HG03460 (cell line): ENCODE results near the gene NANOGP8.

Source experiments
- ATAC-seq: cut with Tn5 transposase; IDR thresholded peaks from one replicate; pipeline ENCODE4 v1.9.1; 2021; ENCODE audit not compliant: unreplicated experiment

Gene NANOGP8

DNA sequence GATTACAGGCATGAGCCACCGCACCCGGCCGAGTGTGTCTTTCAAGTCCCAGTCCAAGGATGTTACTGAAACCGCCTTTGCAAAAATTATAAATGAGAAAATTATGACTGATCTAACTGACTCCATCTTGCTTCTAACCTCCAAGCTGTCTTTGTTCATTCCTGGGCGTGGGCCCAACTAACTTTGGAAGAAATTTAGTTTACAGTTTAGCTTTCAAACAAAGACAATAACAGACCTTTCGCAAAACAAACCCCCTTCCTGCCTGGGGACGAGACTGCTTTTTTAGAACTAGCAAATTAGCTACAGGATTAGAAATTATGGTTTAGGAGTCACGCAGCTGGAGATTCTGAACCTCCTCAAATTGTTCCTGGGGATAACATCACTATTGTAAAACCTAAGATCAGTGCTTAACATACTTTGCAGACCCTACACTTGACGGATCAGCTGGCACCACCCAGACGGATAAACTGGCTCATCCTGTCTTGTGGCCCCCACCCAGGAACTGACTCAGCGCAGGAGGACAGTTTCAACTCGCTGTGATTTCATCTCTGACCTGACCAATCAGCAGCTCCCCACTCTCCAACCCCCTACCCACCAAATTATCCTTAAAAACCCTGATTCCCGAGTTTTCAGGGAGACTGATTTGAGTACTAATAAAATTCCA is 23.8 kb downstream of the NANOGP8 start:
- no peak for ATAC-seq

DNA sequence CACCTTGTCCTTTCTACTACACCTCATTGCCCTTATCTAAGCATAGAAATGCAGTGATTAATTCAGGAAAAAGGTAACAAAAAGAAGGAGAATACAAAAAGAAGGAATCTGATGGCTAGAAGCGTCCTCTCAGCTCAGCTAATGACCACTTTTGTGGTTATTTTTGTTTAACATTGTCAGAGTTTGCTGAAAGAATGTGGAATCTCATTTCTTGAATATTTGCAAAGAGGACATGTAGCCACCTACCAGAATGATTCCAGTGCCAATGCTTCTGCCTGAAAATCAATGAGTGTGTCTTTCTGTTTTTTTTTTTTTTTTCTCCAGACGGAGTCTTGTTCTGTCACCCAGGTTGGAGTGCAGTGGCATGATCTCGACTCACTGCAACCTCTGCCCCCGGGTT is 24.5 kb downstream of the NANOGP8 start:
- no peak for ATAC-seq

- ATAC-seq = no peak
These were observed 26.5 kb downstream of the NANOGP8 start for GRCh38 chr15:35058534-35059054.

- ATAC-seq = no peak
These were observed 29.5 kb downstream of the NANOGP8 start for GRCh38 chr15:35055416-35056105.

GRCh38 chr15:35054380-35054779 is 30.7 kb downstream of the NANOGP8 start:
- no peak for ATAC-seq

DNA sequence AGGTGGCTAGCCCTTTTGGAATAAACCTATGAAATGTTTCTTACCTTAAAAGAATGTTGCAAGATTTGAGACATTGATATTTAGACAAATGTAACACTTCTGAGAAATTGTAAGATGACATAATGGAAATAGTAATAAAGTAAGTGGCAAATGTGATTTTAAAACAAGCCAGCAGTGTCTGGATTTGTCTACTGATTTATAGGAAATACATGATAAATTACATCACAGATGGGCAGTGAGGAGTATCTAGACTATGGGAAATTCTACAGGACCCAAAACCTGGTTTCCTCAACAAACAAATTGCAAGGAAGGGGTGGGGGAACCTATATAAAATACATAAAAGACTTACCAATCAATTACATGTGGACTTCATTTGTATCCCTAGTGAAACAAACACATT is 37.1 kb downstream of the NANOGP8 start:
- no peak for ATAC-seq

GRCh38 chr15:35047528-35047927 is 37.6 kb downstream of the NANOGP8 start:
- ATAC-seq = no peak

DNA sequence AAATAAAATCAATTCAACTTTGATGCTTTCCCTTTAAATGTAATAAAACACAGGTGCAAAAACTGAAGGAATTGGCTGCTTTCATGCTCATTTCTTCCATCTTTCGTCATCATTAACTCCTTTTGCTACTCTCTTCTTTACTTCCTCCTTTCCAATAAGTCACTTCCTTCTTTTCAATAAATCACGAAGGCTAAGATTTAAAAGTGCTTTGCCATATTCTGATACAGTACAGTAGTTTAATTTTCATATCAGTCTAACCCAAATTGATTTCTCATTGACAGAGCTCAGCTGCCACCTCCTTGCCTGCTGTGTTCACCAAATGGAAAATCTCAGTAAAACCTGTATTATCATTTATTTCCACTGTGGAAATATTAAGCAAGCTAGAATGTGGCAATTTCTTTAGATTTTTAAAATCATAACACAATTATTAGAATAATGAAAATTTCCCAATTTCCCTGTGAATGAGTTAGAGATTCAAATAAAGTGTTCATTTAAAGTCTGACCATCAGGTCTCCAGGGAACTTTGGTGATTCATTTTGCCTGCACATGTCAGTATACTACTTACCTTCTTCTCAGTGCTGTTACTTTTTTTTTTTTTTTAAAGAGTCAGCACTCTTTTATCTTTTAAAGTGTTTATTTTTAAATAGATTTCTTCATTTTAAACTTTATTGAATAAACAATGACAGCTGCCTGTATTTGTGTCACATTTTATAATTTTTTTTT is 41.6 kb downstream of the NANOGP8 start:
- no peak for ATAC-seq

GRCh38 chr15:35040339-35041255 is 44.5 kb downstream of the NANOGP8 start:
- ATAC-seq = no peak

DNA sequence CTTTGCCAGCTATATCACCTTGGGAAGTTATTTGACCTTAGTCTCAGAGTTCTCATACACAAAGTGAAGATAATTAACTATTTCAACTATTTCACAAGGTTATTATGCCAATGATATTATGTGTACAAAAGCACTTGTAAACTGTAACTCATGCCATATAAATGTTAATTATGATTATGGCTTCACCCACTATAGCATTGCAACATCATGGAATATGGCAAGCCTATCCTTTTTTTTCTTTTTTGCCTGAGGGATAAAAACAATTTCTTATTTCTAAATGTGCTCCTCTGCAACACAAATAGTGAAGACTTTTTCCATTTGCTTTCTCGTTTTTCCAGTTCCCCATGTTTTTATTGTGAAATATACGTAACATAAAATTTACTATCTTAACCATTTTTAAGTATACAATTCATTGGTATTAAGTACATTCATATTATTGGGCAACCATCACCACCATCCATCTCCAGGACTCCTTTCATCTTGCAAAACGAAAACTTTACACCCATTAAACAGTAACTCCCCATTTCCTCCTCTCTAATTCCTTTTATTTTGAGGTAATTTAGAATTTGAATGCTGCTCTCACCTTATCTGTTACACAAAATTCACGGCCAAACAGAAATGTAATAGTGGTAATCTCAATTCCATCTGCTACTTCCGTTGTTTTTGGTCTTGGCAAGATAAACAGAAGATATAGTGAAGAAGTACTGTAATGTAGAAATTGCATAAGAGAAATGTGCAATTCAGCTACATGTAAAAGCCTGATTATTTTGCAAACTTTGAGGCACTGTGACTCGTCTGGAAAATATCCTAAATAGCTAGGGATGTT is 46.3 kb downstream of the NANOGP8 start:
- ATAC-seq = no peak
